NCI-H510A (cell line): Measurements from ENCODE around the gene PNPLA2.

ENCODE experiments used
- DNase-seq: peaks from one replicate; lab custom pipeline; 2025; lab: John Stamatoyannopoulos, UW

Gene PNPLA2

DNA sequence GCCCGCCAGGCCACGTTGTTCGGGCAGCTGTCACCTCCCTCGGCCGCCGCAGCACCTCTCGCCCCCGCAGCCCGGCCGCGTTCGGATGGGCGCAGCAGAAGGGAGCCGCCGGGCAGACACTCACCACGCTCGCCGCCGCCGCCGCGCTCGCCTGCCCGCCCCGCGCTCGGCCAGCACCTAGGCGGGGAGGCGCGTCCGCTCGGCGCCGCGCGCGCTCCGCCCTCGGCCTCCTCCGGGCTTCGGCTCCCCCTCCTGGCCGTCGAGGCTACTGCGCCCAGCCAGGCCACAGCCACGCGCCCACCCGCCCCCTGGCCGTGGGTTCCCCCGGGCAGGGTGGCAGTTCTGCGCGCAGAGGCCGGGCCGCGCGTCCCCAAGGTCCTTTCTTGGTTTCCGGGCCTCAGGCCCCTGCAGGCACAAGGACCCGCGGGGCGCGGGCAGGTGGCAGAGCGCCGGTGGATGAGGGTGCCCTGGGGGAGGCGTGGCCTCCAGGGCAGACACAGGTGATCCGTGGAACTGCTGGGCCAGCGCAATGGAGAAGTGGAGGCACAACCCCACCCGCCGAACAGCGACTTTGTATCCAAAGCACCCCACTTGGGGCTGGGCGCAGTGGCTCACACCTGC, 20.5 kb upstream of the PNPLA2 start, which contains the start of gene SLC25A22:
SLC25A22 (minus strand) TSS at position 189 of the 621 bp plus-strand sequence. CDS start 3,275 bp downstream, outside the sequence.
- DNase-seq = no peak

DNA sequence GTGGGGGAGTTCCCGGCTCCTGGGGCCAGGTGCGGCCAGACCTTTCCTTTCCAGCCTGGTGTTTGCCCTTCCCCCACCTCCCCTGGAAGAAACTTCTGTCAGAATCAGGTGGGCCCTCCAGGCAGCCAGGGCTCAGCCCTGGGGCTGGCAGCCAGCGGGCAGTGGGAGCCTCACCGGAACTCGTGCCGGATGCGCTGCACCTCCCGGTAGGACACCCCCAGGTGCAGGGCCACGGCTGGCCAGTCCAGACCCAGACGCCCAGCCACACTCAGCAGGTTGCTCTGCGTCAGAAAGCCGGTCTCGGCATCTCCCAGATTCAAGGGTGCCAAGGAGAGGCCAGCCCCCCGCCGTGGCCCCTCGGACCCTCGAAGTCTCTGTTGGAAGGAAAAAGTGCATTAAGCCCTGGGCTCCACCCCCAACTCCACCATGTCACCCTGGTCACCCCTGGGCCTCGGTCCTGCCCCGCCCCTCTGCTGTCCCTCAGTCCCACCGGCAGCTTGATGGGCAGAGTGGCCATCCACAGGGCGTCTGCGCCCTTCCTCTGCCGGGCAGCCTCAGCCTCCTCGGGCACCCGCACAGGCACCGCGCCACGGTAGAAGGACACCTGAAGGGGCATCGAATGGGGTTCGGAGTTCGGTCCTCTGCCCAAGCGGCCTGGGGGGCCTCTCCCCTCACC, 18.9 kb upstream of the PNPLA2 start:
- no peak for DNase-seq

- no peak for DNase-seq
Observed at GRCh38 chr11:800473-800872, 18.2 kb upstream of the PNPLA2 start.

- no peak for DNase-seq
Observed at GRCh38 chr11:801097-801780, 17.5 kb upstream of the PNPLA2 start.

DNA sequence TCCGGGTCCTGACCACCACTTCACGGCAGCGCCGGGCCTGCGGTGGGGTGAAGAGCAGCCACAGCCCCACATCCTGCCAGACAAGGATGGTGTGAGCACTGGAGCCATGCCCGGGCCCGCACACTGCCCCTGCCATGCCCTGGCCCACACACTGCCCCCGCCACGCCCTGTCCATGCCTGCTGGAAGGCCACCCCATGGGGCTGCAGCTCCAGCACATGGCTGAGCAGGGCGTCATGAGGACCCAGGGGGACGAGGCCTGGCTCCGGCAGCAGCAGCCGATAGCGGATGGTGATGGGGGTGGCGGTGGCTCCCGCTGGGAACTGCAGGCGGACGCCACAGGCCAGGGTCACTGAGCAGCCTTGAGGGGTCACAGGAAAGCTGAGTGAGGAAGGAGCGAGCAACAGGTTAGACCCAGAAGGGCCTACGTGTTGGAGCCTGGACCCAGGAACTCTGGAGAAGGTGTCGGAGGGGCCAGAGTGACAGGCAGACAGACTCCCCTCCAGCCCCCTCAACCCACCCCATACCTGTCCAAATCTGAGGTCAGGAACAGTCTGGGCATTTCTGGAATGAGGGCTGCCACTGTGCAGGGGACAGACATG, 16.6 kb upstream of the PNPLA2 start:
- DNase-seq = no peak

- no peak for DNase-seq
Observed at GRCh38 chr11:802693-803466, 15.8 kb upstream of the PNPLA2 start.

DNA sequence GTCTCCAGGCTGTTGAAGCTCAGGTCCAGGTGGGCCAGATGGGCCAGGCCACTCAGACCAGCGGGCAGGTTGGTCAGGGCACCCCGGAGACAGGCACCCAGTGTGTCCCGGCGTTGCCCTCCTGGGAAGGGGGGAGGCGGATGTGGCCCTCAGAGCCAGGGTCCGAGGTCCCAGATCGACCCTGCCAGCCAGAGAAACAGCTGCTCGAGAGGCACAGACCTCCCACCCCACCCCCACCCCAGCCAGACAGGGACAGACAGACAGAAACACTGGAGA, 15.3 kb upstream of the PNPLA2 start:
- DNase-seq = no peak

GRCh38 chr11:803770-804598, 14.7 kb upstream of the PNPLA2 start:
- peak; percentile 58 for DNase-seq

DNA sequence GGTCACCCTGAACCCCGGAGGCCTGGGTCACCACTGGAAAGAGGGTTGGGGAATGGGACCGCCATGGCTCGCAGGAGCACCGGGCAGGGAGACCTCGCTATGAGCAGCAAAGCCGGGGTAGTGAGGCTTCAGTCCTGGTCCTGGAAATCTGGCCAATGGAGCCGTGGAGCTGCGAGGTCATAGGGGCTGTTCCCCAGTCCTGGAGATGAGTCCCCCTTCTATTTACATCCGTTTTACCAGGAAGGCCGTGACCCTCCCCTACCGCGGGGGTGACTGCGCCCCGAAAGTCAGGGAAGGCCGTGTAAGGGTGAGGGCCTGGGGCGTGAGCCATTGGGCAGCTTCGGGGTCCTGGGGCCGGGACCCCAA, 14.1 kb upstream of the PNPLA2 start:
- DNase-seq = no peak

- DNase-seq = no peak
Observed at GRCh38 chr11:808427-809286, 10.1 kb upstream of the PNPLA2 start.

DNA sequence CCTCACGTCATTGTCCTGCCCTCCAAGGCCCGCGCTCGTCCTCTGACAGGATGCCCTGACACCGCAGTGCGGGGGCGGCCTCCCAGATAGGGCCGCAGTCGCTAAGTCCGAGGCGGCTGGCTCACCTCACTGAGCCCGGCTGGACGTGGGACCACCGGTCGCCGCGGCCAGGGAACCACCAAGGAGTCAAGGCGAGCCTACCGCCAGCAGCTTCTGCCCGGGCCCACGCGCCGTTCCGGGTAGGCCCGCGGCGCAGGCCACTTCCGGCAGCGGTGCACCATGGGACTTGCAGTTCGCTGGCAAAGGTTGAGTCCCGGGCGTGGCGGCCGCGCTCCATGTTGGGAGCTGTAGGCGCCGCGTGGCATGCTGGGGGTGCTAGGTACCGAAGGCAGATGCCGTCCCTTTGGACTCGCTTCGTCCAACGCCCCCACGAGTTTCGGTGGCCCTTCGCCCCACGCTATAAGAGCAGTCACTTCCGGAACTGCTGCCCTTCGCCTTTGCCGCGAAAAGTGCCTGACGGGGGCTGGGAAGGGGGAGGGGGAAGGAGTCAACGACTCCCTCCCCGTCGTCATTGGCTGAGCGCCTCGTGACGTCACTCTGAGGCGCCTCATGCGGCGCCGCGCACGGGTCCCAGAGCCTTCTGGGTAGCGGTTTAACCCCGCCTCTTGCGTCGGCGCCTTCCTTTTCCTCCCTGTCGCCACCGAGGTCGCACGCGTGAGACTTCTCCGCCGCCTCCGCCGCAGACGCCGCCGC, 9.3 kb upstream of the PNPLA2 start, which contains the start of gene RPLP2:
RPLP2 (plus strand) TSS at position 681 of the 753 bp plus-strand sequence. CDS start 268 bp downstream, outside the sequence.
- peak; percentile 87 for DNase-seq

DNA sequence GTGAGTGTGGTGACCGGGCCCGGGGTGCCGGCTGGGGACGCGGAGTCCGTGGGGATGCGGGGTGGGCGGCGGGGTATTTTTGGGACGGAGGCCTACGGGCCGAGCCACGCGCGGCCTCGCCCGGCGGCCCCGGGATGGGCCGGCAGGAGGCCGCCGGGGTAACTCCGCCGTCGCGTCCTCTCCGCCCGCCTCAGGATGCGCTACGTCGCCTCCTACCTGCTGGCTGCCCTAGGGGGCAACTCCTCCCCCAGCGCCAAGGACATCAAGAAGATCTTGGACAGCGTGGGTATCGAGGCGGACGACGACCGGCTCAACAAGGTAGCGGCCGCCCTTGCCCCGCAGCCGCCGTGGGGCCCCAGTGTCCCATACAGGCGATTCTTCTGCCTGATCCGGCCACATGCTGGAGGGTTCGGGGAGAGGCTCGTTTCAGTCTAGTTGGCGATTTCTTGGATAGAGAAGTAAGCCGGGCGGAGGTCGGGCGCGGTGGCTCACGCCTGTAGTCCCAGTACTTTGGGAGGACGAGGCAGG, 8.6 kb upstream of the PNPLA2 start:
- no peak for DNase-seq

- DNase-seq = no peak
Observed at GRCh38 chr11:811446-812245, 7.1 kb upstream of the PNPLA2 start.

DNA sequence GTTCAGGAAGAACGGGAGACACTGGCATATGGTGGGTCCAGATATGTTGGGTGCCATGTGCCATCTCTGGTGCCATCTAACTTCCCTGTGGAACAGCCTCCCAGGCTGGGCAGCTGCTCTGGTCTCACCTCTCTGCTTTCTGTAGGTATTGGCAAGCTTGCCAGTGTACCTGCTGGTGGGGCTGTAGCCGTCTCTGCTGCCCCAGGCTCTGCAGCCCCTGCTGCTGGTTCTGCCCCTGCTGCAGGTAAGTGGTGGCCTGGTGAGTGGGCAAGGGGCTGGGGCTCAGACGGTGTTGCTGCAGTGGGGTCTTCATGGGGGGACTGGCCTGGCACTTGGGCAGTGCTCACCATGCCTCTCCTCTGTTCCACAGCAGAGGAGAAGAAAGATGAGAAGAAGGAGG, 6.3 kb upstream of the PNPLA2 start:
- no peak for DNase-seq

GRCh38 chr11:813072-813455, 5.7 kb upstream of the PNPLA2 start:
- no peak for DNase-seq

- no peak for DNase-seq
Observed at GRCh38 chr11:813456-814096, 5.1 kb upstream of the PNPLA2 start.

DNA sequence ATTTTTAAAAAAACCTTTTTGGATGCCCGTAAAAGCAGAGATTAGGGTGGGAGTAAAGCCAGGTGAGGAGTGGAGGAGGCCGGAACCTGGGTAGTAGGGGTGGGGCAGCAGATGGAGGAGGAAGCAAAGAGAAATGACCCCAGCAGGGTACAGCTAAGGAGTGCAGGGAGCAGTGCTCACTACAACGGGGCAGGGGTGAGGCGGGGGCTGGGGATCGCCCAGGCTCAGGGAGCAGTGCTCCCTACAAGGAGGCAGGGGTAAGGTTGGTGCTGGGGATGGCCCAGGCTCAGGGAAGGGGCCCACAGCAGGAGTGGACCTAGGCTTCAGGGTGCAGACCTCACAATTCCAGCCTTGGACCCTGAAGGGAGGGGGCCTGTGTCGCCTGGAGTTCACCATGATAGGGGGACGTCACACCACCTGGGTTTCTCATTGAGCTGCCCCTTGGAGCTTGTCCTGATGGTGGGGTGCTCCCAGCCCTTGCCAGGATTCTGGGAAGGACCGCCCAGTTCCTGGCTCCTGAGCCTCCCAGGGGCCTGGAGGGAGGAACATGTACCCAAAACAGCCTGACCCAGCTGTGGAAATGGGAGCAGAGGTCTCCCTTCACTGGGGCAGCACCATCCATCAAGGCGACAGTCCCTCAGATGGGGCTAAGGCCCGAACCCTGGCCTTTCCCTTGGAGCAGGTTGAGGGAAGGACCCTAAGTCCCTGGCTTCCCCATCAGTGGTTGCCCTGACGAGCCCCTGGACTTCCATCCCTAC, 2.9 kb upstream of the PNPLA2 start:
- DNase-seq = no peak
